Transverse colon (tissue), 3 donors: ENCODE data around the gene SCN5A.

Experiments
- EP300 ChIP-seq: sonication (generic); formaldehyde crosslinking; IDR thresholded peaks from one replicate; pipeline ENCODE4 v1.6.1; 2017; ENCODE audit warnings: antibody characterized with exemption, low read depth
- POLR2AphosphoS5 ChIP-seq, 3 donors: sonication (generic); formaldehyde crosslinking; IDR thresholded peaks; one replicate each; pipeline ENCODE4 v1.6.1; 2016; ENCODE audit warnings: antibody characterized with exemption in 3 of 3

- TF ChIP-seq EP300: no peak
- no peak for TF ChIP-seq POLR2AphosphoS5 (IDR thresholded peaks at IDR 0.05)
Measured at GRCh38 chr3:38602576-38603250, 46.8 kb downstream of the SCN5A start.
